Tongue (tissue), 2 donors: ENCODE data around the gene TSPAN9. TPM values are rescaled to one million over a fixed set of nuclear protein-coding genes. Genes with fewer than 3 reads are reported as not detected.

Experiments
- DNase-seq: peaks from one replicate; pipeline ENCODE4 v3.0.0-alpha.2; 2015
- total RNA-seq: library from RNA; depleted of rRNA; stranded (reverse); fragments of >200 nt; gene quantifications from one replicate; pipeline ENCODE4 v1.2.3, GENCODE V29; 2014

TSPAN9 gene
- total RNA-seq, 1 donor from 2014 or later = 162 TPM

DNA sequence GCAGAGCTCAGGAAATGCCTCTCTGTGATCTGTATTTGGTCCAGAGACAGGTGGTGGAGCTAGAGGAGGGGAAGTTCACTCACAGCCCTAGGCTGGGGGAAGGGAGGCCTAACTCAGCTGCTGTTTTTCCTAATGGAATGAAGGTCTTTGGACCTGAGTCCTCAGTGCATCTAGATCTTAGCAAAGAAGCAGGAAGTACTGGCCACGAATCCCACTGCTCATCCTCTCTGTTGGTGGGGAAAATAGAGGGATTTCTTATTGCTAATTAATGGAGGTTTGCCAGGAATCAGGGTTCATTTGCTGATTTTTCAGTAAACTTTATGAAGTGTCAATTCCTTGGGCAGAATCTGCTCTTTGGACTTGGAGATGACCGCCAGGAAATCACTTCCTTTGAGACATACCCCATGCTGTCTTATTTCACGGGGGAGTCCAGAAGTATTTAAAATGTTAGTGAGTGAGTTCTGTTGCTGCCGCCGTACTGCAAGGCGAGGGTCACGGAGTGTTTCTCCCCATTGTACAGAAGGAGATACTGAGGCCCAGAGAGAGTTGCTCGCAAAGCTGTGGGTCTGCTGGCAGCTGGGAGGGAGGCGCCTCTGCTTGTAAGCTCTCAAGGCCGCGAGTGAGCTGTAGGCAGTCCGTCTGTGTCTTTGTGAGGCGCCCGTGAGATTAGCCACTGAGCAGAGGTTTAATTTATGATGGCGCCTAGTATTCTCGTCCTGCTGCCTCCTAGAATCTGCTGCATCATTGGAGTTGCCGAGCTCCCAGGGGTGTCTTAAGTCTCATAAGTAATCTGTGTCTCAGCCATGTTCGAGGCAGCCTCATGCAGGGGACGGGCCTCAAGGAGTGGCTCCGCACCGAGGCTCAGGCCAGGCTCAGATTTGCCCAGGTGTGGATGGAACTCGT is 88.2 kb downstream of the TSPAN9 start:
- DNase-seq = peak; percentile 51

DNA sequence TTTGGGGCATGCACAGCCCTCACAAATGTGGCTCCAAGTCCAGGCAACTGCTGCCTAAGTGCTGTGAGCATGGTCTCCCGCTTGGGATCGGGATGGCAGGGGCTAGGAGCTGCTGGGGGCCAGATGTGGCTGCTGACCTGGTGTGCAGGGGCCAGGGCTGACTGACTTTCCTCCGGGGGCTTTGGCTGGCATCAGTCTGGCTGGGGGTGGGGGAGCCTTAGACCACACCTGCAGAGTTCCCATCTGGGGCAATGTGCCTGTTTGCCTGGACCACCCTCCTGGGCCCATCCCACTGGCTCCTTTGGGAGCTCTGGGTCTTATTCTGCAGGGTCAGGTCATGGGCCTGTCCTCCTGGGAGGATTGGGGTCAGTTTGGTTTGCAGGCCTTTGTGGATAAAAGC is 90.5 kb downstream of the TSPAN9 start:
- DNase-seq = no peak

DNA sequence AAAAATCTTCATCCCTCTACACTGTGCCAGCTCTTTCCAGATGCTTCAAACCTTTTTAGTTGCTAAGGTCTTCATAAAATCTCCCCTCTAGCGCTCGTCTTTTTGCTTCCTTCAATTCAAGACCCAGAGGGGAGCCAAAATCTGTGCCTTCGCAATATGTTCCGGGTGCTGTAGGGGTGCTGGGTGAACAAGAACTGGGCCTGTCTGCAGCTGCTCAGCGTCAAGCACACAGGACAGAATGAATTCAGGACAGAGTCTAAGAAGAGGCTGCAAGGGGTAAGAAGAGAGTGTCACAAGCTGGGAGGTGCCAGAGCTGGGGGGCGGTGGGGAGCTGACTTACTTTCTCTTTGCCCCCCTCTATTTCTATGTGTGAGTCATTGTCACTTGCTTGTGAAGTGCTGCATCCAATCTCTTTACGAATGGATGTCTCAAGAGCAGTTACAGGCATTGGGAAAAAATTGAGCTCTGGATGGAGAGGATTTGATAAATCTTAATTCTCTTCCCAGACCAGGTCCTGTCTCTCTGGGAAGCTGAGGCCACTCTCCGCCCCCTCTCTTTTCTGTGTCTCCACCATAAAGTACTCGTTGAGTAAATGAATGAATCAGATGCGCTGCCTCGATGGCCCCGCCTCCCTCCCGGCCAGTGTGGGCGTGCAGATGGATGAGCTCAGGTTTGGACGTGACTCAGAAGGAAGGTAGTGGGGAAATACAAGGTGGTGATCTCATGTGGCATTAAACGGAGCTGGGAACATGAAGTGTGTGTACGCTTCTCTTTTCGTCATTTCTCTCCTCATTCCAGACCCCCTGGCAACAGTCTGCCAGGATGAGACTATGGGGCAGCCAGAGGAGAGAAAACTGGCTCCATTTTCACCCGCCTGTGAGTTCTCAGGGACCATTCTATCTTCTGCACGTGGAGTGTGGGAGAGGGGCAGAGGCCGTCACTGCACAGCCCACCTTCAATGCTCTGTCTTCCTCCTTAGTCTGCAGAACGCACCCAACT is 91.3 kb downstream of the TSPAN9 start:
- peak; percentile 73 for DNase-seq

DNA sequence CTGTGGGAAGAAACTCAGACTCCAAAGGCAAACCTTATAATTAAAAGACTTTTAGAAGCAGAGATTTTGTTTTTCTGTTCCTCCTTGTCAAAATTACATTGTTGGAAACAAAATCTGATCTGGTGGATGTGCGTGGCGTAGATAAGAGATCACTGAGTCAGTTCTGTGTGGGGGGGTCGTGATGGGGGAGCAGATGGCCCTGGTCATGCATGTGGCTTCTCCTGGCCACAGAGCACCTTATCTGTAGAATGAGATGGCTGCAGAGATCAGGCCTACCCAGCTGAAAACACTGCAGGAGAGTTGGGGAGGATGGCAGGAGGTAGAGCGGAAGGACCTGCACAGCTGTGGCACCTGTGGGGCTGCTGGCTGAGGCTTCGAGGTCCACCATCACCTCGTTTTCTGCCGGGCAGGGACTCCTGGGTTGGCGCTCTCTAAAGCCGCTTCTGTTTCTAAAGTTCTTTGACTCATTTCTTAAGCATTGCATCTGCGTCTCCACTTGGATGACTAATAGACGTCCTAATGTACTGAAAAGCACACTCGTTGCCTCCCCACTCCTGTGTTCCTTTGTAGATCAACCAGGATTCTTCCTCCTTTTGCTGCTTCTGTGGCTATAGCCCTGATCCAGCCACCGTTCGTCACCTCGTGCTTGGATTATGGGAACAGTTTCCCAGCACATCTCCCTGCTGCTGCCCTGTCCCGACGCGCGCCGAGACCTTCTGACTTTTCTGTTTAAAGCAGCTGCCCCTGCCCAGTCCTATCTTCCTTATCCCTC is 93.4 kb downstream of the TSPAN9 start:
- DNase-seq = no peak

DNA sequence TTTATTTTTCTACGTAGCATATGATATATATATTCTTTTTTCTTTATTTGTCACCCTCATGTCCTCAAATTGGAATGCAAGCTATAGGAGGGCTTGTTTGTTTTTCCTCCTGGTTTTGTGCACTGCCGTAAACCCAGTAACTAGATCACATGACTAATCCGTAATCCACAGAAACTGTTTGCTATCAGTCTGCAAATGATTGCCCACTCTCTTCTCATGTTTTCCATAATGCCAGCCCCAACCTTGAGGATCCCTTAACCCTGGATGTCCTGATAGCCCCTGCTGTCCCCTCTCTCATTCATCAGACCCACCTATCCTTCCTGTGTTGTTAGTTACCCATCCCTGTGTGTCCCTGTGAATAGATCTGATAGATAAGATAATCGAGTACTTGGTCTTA is 94.0 kb downstream of the TSPAN9 start:
- DNase-seq = no peak

DNA sequence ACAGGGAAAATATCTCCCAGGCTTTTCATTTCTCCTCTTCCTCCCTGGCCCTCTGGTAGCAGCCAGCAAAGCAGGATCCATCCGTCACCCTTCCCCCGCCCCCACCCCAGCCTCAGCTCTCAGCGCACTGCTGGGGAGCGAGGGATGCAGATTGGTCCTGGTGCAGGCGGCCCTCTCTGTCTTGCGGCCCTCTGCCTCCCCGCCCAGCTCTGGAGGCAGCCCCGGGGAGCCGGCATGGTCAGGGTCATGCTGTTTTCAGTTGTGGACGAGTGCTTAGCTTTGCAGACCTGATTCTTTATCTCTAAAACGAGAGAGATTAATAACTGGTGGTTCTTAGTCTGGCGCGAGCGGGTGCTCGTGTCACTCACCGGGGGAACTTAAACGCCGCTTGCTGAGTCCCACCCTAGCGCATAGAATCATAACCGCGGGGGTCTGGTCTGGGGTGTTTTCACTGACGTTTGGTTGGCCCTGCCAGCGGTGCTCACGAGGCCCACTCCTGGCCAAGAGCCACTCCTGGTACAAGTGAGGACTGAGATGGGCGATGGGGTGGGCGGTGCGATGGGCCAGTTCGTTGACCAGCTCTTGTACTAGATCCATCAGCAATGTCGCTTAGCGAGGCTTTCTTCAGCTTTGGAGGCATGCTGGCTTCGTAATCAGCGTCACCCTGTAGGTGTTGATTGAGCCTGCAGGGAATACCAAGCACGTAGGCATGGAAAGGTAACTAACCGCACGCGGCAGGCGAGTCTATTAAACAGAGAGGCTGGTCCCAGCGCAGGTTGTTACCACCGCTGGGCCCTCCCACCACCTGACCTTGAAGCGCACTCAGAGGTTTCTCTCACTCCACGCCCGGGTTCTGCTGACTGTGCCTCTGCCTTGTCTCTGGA is 95.2 kb downstream of the TSPAN9 start:
- no peak for DNase-seq

DNA sequence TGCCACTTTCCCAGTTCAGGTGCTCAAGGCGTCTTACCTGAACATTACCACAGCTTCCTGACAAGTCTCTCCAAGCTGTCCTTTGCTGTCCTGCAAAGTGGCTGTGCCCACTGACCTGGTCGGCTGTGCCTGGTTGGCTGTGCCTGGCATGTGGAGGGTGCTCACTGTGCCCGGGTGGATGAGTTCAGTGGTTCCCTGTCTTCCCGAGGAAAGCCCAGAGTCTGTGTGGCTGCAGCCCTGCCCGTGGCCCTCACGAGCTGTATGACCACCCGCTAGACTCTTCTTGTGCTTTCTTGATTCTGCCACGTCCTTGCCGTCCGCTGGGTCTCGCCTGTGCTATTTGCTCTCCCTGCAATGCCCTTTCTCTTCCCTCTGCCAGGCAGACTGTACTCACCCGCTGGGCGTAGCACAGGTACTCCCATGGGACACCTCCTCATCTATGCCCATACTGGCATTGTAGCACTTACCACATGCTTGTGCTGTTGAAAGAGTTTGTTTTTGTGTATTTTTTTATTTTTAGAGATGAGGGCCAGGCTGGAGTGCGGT is 95.9 kb downstream of the TSPAN9 start:
- no peak for DNase-seq

DNA sequence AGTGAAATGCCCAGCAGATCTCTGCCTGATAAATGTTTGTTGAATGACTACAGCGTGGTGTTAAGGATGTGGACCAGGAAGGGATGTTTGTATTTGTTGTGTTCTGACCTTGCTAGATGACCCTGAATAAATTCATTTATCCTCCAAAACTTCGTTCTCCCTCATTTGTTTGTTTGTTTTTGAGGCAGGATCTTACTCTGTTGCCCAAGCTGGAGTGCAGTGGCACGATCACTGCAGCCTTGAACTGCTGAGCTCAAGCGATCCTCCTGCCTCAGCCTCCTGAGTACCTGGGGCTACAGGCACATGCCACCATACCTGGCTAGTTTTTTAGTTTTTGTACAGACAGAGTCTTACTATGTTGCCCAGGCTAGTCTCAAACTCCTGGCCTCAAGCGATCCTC is 96.7 kb downstream of the TSPAN9 start:
- no peak for DNase-seq

DNA sequence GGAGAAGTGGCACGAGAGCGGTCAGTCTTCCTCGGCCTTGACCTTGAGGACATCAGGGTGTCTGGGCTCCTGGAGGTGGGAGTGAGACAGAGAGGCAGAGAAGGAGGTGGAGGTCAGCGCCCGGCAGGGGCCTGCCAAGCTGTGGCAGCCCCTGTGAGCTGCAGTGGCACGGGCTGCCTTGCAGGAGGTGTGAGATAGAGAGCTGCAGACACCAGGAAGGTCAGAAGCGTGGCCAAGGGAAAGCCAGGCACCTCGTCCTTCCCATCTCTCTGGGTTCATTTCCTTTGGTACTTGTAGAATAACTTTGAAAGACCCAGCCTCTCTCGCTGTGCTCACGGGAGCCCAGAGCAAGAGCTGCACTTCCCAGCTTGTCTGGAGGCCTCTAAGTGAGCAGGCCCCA is 98.1 kb downstream of the TSPAN9 start:
- DNase-seq = no peak

DNA sequence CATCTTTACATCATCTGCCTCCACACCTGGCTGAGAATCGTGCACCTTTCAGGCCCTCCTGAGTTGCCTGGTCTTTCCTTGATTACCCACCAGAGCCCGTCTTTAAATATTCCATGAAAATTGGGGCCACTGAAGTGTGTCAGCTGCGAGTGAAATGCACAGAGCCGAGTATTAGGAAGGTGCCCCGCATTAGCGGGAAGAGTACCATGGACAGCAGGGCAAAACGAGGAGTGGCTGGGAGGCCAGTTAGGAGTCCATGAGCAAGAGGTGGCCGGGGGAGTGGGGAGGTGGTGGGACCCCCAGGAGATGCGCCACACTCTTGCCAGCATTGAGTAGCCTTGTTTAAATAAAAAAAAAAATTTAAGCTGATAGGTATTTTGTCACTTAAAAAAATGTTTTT is 99.6 kb downstream of the TSPAN9 start:
- DNase-seq = no peak

DNA sequence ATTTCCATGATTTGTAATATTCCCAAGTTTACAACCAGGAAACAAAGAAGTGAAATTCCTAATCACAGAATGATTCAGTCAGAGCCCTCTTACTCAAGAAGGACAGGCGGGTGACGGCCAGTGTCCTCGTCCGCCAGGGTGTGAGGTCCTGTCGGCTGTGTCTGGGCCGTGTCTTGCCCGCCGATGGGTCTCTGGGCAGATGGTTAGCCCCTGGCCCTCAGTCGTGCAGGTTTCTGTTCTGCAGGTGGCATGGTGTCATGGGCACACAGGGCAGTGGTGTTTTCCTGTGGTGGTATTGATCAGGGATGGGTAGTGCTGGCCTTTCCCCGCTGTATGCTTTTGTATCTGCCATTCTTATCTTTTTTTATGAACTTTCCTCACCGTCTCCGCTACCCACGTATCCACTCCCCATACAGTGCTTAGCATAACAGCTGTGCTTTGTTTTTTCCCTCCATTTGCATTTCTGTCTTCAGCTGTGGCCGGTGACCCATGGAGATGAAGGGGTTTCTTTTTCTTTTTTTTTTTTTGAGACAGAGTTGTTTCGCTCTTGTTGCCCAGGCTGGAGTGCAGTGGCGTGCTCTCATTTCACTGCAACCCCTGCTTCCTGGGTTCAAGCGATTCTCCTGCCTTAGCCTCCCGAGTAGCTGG is 100.7 kb downstream of the TSPAN9 start:
- no peak for DNase-seq

DNA sequence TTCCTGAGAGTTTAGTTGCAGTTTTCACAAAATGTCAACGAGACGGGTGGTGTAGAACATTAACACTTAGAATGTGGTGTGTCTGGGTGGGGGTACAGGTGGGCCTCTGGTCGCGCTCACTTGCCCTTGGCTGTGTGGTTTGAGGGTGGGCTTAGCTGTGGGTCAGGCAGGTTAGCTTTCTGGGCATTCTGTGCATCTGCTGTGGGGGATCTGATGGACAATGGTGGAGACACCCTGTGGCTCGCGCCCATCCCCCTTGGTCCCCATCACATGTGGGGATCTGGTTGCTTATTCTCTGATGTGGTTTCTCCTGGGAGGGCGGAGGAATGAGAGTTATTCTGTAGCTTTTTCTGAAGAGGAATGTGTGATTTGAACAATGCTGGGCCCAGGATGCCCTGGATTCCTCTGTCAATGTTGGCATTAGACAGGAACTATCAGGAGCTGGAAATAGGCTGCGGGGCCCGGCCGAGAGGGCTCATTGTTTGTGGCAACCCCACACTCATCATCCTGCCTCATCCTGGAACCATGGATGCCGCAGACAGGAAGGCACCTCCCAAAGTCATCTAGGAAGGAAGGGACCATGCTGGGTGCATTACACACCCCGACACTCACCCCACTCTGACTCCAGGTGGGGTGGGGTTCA is 101.6 kb downstream of the TSPAN9 start:
- DNase-seq = no peak

DNA sequence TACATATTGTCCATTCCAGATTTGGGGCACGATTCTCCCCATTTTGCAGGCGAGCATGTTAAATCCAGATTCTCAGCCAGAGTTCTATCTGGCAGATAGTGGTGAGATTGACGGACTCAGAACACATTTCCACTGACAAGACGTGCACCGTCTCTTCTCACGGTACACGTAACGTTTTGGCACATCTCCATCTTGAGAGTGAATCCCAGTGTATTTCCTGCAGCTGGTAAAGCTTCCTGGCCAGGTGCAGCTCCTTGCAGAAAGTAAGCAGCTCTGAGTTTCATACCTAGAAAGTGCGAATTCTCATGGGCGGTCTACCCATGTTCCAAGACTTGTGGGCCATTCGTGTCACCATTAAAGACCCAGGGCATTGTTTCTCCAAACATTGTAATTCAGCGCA is 102.6 kb downstream of the TSPAN9 start:
- peak; percentile 61 for DNase-seq

DNA sequence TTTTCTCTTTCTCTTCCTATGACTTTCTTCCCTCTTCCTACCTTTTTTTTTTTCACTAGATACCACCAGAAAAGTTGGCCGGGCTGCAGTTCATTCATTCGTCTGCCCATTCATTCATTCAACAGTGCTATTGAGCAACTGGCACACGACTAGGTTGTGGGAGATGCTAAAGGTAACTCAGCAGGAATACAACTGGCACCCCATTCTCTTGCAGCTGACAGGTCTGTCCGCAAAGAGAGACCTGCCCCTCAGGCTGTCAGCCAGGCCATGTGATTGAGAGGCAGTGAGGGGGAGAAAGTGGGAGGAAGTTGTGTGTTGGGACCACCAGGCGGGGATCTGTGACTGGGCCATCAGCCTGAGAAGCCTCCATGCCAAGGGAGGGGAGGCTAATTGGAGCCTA is 105.2 kb downstream of the TSPAN9 start:
- no peak for DNase-seq

DNA sequence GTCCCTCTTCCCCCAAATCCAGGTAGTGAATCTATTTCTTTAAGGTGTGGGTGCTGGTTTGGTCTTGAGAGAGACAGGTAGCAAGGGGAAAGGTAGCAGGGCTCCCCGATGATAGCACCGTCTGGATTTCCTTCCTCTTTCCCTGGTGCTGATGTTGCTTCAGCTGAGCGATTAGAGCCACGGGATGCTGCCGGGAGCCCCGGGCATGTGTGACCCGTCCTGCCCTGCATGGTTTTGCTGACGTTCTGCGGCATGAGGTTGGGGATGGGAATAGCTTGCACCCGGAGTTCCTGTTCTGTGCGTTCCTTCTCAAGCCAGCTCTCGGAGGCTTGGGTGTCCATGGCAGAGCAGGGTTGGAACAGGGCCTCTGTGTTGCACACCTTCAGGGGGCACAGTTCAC is 107.3 kb downstream of the TSPAN9 start:
- DNase-seq = no peak

DNA sequence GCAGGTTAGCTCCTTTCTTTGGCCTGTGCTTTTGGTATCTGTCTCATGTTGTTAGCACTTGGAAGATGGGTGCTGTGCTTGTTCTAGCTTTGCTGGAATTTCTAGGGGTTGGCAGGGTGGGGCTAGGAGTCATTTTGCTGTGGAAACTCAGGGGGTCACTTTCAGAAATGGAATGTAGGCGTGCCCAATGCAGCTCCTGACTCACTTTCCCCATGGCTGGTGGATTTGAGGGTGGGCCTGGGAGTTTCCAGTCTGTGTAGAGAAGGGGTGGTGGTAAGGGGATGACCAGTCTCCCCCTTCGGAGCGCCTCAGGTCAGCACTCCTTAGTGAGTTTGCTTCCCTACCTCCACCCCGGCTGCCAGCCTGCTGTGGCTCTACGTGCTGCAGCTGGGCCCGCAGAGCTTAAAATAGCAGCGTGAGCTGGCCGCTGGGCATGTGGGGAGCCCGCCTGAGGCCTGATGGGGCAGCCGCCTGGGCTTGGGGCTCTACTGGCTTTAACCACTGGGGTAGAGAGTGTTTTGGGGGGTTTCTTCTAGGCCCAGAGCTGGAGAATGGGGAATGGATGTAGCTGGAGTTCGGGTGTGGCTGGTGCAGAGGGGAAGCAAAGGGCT is 108.2 kb downstream of the TSPAN9 start:
- DNase-seq = peak; percentile 71

DNA sequence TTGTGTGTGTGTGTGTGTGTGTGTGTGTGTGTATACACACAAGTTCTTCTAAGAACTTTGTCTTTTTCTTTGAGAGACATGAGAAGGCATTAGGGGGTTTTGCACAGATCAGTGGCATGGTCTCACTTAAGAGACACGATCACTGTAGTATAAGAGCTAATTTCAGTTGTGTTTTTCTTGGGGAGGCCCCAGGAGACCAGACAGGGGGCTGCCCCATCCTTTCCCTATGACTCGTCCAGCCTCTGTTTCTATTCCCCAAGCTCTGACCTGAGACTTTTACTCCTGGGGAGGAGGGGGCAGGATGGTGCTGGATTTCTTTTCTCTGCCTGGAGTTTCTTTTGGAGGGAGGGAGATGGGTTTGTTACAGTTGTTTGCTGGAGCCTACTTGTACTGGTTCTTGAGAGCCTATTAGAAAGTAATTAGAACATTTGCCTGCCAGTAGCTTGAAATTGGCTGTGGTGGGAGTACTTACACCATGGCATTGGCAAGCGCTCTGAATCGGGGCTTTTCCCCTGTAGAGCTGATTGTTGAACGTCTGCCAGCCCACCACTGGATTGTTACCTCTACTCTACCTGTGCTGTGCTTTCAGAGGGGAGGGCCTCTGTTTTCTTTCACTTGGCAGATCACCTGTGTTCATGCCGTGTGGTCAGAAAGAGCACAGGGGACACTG is 109.5 kb downstream of the TSPAN9 start:
- DNase-seq = no peak

DNA sequence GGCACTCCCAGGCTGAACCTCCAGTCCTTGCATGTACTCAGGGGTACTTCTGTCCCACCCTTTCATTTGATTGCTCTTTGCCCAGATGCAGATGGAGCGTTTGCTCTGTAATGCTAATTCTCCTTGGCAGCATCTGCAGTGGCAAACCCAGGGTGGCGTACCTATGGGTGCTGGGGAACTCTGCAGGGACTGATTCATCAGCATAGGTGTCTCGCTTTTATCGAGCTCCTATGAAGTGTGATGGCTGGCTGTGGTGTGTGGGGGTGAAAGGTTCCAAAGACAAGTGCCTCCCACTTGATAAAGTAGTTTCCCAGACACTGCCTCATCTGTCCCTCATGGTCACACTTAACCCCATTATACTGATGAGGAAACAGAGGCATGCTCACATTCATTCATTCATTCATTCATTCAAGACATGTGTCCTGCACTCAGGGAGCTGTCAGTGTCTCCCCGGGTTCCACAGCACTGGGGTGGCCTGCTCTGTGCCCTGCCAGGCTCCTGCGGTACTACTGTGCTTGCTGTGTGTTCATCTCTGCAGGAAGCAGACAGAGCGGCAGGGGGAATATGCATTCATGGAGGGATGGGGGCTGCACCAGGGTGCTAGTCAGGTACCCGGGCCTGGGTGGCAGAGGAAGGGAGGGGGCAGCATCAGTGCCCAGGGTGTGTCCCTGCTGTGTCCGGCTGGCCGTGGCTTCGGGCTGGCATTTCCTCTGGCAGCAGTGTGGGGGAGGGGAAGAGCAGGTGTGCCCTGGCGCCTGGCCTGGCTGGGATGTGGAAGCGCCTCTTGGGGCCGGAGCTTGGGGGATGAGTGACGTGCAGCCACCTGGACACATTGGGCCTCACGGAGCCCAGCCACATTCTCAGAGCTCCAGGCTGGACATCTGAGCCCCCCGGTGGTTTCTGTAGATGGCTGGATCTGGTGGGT is 110.9 kb downstream of the TSPAN9 start:
- peak; percentile 40 for DNase-seq
